ENCODE results near the gene KCNAB1. TPM values are rescaled to one million over a fixed set of nuclear protein-coding genes. Genes with fewer than 3 reads are reported as not detected.

Gene KCNAB1
- total RNA-seq, 2 donors from 2014 or later, result 0.49 to 0.81 TPM

- Mint-ChIP-seq H3K36me3 (ENCODE audit: low read depth) (no peaks in the 10 kb centered on the region), H3K27me3 (ENCODE audit: insufficient read depth) (no peaks in the 10 kb centered on the region), H3K4me1 (no peaks in the 10 kb centered on the region), H3K4me3 (no peak overlapping the region), H3K9me3 (no peaks in the 10 kb centered on the region), H3K27ac (no peak overlapping the region)
- Histone ChIP-seq H3K9ac (ENCODE audit: extremely low read depth, low read length, poor library complexity, severe bottlenecking) (no peak overlapping the region), H3K4me3 (ENCODE audit: low read length) (no peak overlapping the region), H3K36me3 (ENCODE audit: control insufficient read depth, insufficient read depth, low read length) (no peaks in the 10 kb centered on the region), H3K4me1 (ENCODE audit: control insufficient read depth, insufficient read depth, low read length) (no peaks in the 10 kb centered on the region), H3K9me3 (ENCODE audit: control insufficient read depth, low read length) (no peaks in the 10 kb centered on the region), H3K27ac (ENCODE audit: low read depth, low read length) (no peak overlapping the region), H3K27me3 (ENCODE audit: control insufficient read depth, insufficient read depth, low read length, poor library complexity, severe bottlenecking) (peaks cover 7% of the 10 kb centered on the region)
- 88 to 100% methylated on average over 1 of the region's 1 CpG for WGBS, 2 experiments (ENCODE audit: insufficient coverage in 1 of 2, insufficient read length in 1 of 2)
- DNase-seq, result no peak
- TF ChIP-seq CTCF (conservative IDR thresholded peaks at IDR 0.05), result no peak
Observed at GRCh38 chr3:156264771-156265170, 144.4 kb downstream of the KCNAB1 start.

DNA sequence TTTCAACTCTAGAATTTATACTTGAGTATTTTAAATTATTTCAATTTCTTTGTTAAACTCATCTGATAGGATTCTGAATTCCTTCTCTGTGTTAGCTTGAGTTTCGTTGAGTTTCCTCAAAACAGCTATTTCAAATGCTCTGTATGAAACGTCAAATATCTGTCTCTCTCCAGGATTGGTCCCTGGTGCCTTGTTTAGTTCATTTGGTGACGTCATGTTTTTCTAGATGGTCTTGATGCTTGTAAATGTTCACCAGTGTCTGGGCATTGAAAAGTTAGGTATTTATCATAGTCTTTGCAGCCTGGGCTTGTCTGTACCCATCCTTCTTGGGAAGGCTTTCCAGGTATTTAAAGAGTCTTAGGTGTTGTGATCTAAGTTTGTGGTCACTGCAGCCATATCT, 151.1 kb downstream of the KCNAB1 start:
- H3K27ac Mint-ChIP-seq, result no peak overlapping the region
- 80 to 89% methylated on average over 1 to 3 of the region's 3 CpGs for WGBS, 2 experiments (ENCODE audit: insufficient coverage in 1 of 2, insufficient read length in 1 of 2)
- H3K27me3 Mint-ChIP-seq (ENCODE audit: insufficient read depth), result no peaks in the 10 kb centered on the region
- H3K4me3 Mint-ChIP-seq, result no peak overlapping the region
- no peaks in the 10 kb centered on the region for H3K9me3 Mint-ChIP-seq
- Histone ChIP-seq H3K9me3 (ENCODE audit: control insufficient read depth, low read length) (no peaks in the 10 kb centered on the region), H3K36me3 (ENCODE audit: control insufficient read depth, insufficient read depth, low read length) (no peaks in the 10 kb centered on the region), H3K27me3 (ENCODE audit: control insufficient read depth, insufficient read depth, low read length, poor library complexity, severe bottlenecking) (no peaks in the 10 kb centered on the region), H3K4me3 (ENCODE audit: low read length) (no peak overlapping the region), H3K4me1 (ENCODE audit: control insufficient read depth, insufficient read depth, low read length) (no peaks in the 10 kb centered on the region), H3K9ac (ENCODE audit: extremely low read depth, low read length, poor library complexity, severe bottlenecking) (no peak overlapping the region), H3K27ac (ENCODE audit: low read depth, low read length) (no peak overlapping the region)
- no peaks in the 10 kb centered on the region for H3K4me1 Mint-ChIP-seq
- no peaks in the 10 kb centered on the region for H3K36me3 Mint-ChIP-seq (ENCODE audit: low read depth)
- no peak for DNase-seq
- TF ChIP-seq CTCF (conservative IDR thresholded peaks at IDR 0.05), result no peak

- Mint-ChIP-seq H3K36me3 (ENCODE audit: low read depth) (no peaks in the 10 kb centered on the region), H3K4me1 (no peaks in the 10 kb centered on the region), H3K4me3 (no peak overlapping the region), H3K27me3 (ENCODE audit: insufficient read depth) (no peaks in the 10 kb centered on the region), H3K27ac (no peak overlapping the region), H3K9me3 (no peaks in the 10 kb centered on the region)
- no peaks in the 10 kb centered on the region for H3K9me3 ChIP-seq (ENCODE audit: control insufficient read depth, low read length)
- H3K27ac ChIP-seq (ENCODE audit: low read depth, low read length), result no peak overlapping the region
- DNase-seq, result peak; percentile 58
- H3K4me1 ChIP-seq (ENCODE audit: control insufficient read depth, insufficient read depth, low read length), result no peaks in the 10 kb centered on the region
- no peaks in the 10 kb centered on the region for H3K27me3 ChIP-seq (ENCODE audit: control insufficient read depth, insufficient read depth, low read length, poor library complexity, severe bottlenecking)
- WGBS, 2 experiments (ENCODE audit: insufficient coverage in 1 of 2, insufficient read length in 1 of 2), result 90 to 94% methylated on average over 6 to 7 of the region's 7 CpGs
- peak; percentile 38 for TF ChIP-seq CTCF (conservative IDR thresholded peaks at IDR 0.05)
- H3K9ac ChIP-seq (ENCODE audit: extremely low read depth, low read length, poor library complexity, severe bottlenecking), result no peak overlapping the region
- H3K4me3 ChIP-seq (ENCODE audit: low read length), result no peak overlapping the region
- H3K36me3 ChIP-seq (ENCODE audit: control insufficient read depth, insufficient read depth, low read length), result no peaks in the 10 kb centered on the region
Observed at GRCh38 chr3:156271995-156272719, 151.8 kb downstream of the KCNAB1 start.

Data from endodermal cell (in vitro differentiated cells).